ENCODE results near the gene ALKBH4.

- TF ChIP-seq CTCF (IDR thresholded peaks at IDR 0.05; ENCODE audit: poor library complexity, severe bottlenecking), result no peak
- TF ChIP-seq TAF1 (IDR thresholded peaks at IDR 0.05; ENCODE audit: low read depth), result no peak
- no peak for TF ChIP-seq RAD21 (conservative IDR thresholded peaks at IDR 0.05)
- TF ChIP-seq POLR2AphosphoS5 (IDR thresholded peaks at IDR 0.05), result no peak
Observed at GRCh38 chr7:102417105-102417504, 47.6 kb downstream of the ALKBH4 start.
